Measurements from ENCODE around the gene BRIX1.

DNA sequence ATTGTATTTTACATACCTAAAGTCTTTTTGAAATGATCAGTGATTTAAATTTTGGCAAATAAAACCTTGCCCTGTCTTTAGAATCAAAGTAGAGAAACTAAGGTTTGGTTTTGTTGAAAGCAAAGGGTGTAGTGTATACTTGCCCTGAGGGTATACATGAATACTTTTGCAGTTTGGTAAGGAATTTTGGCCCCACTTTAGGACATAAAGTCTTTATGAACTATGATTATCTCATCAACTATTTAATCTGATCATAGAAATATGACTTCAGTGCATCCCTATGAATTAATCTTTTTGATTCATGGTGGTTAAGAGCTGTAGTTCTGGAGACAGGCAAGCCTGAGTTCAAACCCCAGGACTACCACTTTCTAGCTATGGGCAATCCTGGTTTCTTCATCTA is 17.9 kb upstream of the BRIX1 start:
- TF ChIP-seq POLR2AphosphoS5 (IDR thresholded peaks at IDR 0.05): no peak
- no peak for TF ChIP-seq POLR2A (IDR thresholded peaks at IDR 0.05)
